ENCODE measurements around the gene GARIN5A. TPM values are rescaled to one million over a fixed set of nuclear protein-coding genes. Genes with fewer than 3 reads are reported as not detected.

The GARIN5A gene
- total RNA-seq: 1 to 10 TPM in 3 of 4 donors, under 1 TPM in 1; 0.53 to 2.0 (median 1.5) TPM

GRCh38 chr19:50476224-50476906 lies at the start of gene GARIN5A, which contains the start of gene EMC10:
Gene GARIN5A, minus strand, starts transcription at chr19:50476848. Its CDS starts 460 bp downstream, at chr19:50476388.
Gene EMC10, plus strand, starts transcription at chr19:50476507. Its CDS starts 38 bp downstream, at chr19:50476545.
- WGBS, 2 donors: 1 to 2% methylated on average over 21 to 22 of the region's 58 CpGs
- Histone ChIP-seq H3K4me1 (peaks cover 9 to 29% (median 10%) of the 10 kb centered on the region in 3 donors), H3K9me3 (no peaks in the 10 kb centered on the region), H3K4me3 (peak within 1 kb of the TSS; percentile 79 to 92 (median 84)), H3K36me3 (peaks cover 0 to 38% (median 8%) of the 10 kb centered on the region in 3 donors), H3K27ac (peak within 1 kb of the TSS; percentile 81 to 89 (median 82)), H3K27me3 (no peaks in the 10 kb centered on the region)
- TF ChIP-seq CTCF (IDR thresholded peaks at IDR 0.05): peak in 2 of 6 experiments; percentile 28 to 42
- peak in 3 of 4 donors; percentile 52 to 71 (median 53) for TF ChIP-seq POLR2A (IDR thresholded peaks at IDR 0.05)
- peak; percentile 63 for DNase-seq
- intact Hi-C loops (cut with DNase I): no loop called here

- DNase-seq: no peak
- TF ChIP-seq POLR2A (IDR thresholded peaks at IDR 0.05) (no peak), CTCF (IDR thresholded peaks at IDR 0.05) (no peak)
- no peaks in the 10 kb centered on the region for H3K9me3 ChIP-seq
- H3K4me1 ChIP-seq: no peaks in the 10 kb centered on the region
- intact Hi-C loops (cut with DNase I): no loop called here
- no peak overlapping the region for H3K4me3 ChIP-seq
- no peaks in the 10 kb centered on the region for H3K27me3 ChIP-seq
- no peaks in the 10 kb centered on the region for H3K36me3 ChIP-seq
- WGBS, 2 donors: 91 to 93% methylated on average over 5 to 7 of the region's 10 CpGs
- no peak overlapping the region for H3K27ac ChIP-seq
Measured at GRCh38 chr19:50522881-50523280, 46.2 kb upstream of the GARIN5A start.

DNA sequence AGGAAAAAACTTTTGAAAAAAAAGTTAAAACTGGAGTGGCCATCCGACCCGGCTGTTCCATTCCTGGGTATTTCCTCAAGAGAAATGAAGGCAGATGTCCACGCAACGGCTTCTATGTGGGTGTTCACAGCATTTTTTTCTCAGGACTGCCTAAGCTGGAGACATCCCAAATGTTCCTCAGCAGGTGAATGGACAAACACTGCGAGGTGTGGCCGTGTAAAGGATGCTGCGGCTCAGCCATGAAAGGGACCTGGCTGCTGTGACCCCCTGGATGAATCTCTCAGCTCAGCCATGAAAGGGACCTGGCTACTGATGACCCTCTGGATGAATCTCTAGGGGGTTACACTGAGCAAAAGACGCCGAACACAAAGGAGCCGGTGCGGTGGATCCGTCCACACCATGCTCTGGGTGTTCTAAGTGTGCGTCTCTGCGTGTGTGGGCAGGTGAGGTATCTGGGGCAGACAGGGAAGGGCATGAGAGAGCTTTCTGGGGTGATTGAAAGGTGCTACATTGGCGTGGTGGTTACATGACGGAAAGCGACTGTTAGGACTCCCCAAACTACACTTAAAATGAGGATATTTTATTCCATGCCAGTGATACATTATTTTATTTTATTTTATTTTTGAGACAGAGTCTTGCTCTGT lies 44.3 kb upstream of the GARIN5A start:
- WGBS, 2 donors: 72 to 77% methylated on average over 17 of the region's 17 CpGs

GRCh38 chr19:50519006-50519575 lies 42.4 kb upstream of the GARIN5A start:
- TF ChIP-seq POLR2A (IDR thresholded peaks at IDR 0.05) (no peak), CTCF (IDR thresholded peaks at IDR 0.05) (no peak)
- H3K9me3 ChIP-seq: no peaks in the 10 kb centered on the region
- H3K27ac ChIP-seq: no peak overlapping the region
- H3K4me3 ChIP-seq: no peak overlapping the region
- 75 to 100% methylated on average over 7 to 14 of the region's 40 CpGs for WGBS, 2 donors
- H3K4me1 ChIP-seq: no peaks in the 10 kb centered on the region
- DNase-seq: no peak
- H3K27me3 ChIP-seq: peaks cover 0 to 16% (median 0%) of the 10 kb centered on the region in 4 donors
- intact Hi-C loops (cut with DNase I): no loop called here
- H3K36me3 ChIP-seq: no peaks in the 10 kb centered on the region

More for the DNA sequence above, 44.3 kb upstream of the GARIN5A start:
- no peaks in the 10 kb centered on the region for H3K36me3 ChIP-seq
- DNase-seq: no peak
- TF ChIP-seq POLR2A (IDR thresholded peaks at IDR 0.05): no peak
- no peak for TF ChIP-seq CTCF (IDR thresholded peaks at IDR 0.05)
- no peak overlapping the region for H3K4me3 ChIP-seq
- no peaks in the 10 kb centered on the region for H3K4me1 ChIP-seq
- H3K9me3 ChIP-seq: no peaks in the 10 kb centered on the region
- peaks cover 0 to 7% (median 0%) of the 10 kb centered on the region in 4 donors for H3K27me3 ChIP-seq
- no peak overlapping the region for H3K27ac ChIP-seq
- intact Hi-C loops (cut with DNase I): no loop called here
